SU-DHL-6 (cell line): ENCODE measurements around the gene SLC16A3.

ENCODE experiments used
- H2AFZ ChIP-seq: fragments of 200-600 bp; sonication (generic); 2 replicates; pipeline ENCODE4 v1.6.1; 2014; ENCODE audit warnings: low read depth, mild to moderate bottlenecking, moderate library complexity, mixed read lengths, antibody characterized with exemption, low read length; ENCODE audit not compliant: severe bottlenecking
- H3F3A ChIP-seq: fragments of 200-600 bp; shearing (Covaris generic); 2 replicates; pipeline ENCODE4 v1.6.0; 2016; ENCODE audit warnings: antibody characterized with exemption, mild to moderate bottlenecking; ENCODE audit not compliant: insufficient read depth
- H3K27ac ChIP-seq: fragments of 200-600 bp; sonication (generic); 2 replicates; pipeline ENCODE4 v1.5.1; 2016; ENCODE audit warnings: low read depth, mild to moderate bottlenecking, low read length, moderate library complexity, mixed read lengths
- H3K27me3 ChIP-seq: fragments of 200-600 bp; sonication (generic), shearing (Covaris generic); 2 replicates; pipeline ENCODE4 v1.6.0; 2014; ENCODE audit warnings: mild to moderate bottlenecking, low read length
- H3K36me3 ChIP-seq: fragments of 200-600 bp; sonication (generic); 2 replicates; pipeline ENCODE4 v1.6.1; 2014; ENCODE audit warnings: mild to moderate bottlenecking, low read length, mixed read lengths
- H3K4me2 ChIP-seq: fragments of 300-600, 200-600 bp; shearing (Covaris generic), sonication (generic); 2 replicates; pipeline ENCODE4 v1.6.0; 2014; ENCODE audit warnings: low read length, low read depth, mild to moderate bottlenecking; ENCODE audit not compliant: poor library complexity, severe bottlenecking
- H3K4me3 ChIP-seq: fragments of 200-600 bp; sonication (generic); 2 replicates; pipeline ENCODE4 v1.5.1; 2014; ENCODE audit warnings: antibody characterized with exemption, low read length, mild to moderate bottlenecking, mixed read lengths; ENCODE audit not compliant: insufficient read depth, poor library complexity, severe bottlenecking
- H3K79me2 ChIP-seq: fragments of 200-600 bp; sonication (generic); 2 replicates; pipeline ENCODE4 v1.6.1; 2014; ENCODE audit warnings: mild to moderate bottlenecking, low read length, moderate library complexity; ENCODE audit not compliant: insufficient read depth
- H3K9ac ChIP-seq: fragments of 200-600 bp; sonication (generic); 2 replicates; pipeline ENCODE4 v1.7.0; 2014; ENCODE audit warnings: mild to moderate bottlenecking, low read length
- H3K9me2 ChIP-seq: fragments of 200-600 bp; sonication (generic); replicated peaks from 2 replicates; pipeline ENCODE4 v1.6.1; 2014; ENCODE audit warnings: low read length; ENCODE audit not compliant: insufficient read depth
- H3K9me3 ChIP-seq: fragments of 200-600 bp; sonication (generic); 2 replicates; pipeline ENCODE4 v1.6.1; 2014; ENCODE audit warnings: low read length, mixed read lengths; ENCODE audit not compliant: insufficient read depth
- H4K20me1 ChIP-seq: fragments of 200-600 bp; sonication (generic); 2 replicates; pipeline ENCODE4 v1.6.1; 2014; ENCODE audit warnings: low read depth, mild to moderate bottlenecking, antibody characterized with exemption, low read length, moderate library complexity, mixed read lengths
- EZH2phosphoT487 ChIP-seq: fragments of 200-600 bp; sonication (generic), shearing (Covaris generic); conservative IDR thresholded peaks from 2 replicates; pipeline ENCODE4 v1.6.1; 2018; ENCODE audit warnings: mild to moderate bottlenecking, antibody characterized with exemption, low read length, moderate library complexity, mixed read lengths
- TF ChIP-seq, protein P1 (sequence below): fragments of 200-600 bp; sonication (generic); IDR thresholded peaks from one replicate; pipeline ENCODE4 v1.5.1; 2017; ENCODE audit warnings: antibody characterized with exemption, mild to moderate bottlenecking, low read length, moderate library complexity; ENCODE audit not compliant: insufficient read depth, poor library complexity, severe bottlenecking

The SLC16A3 gene

GRCh38 chr17:82217530-82218204, 11.2 kb upstream of the SLC16A3 start:
- H3K36me3 ChIP-seq: no peaks in the 10 kb centered on the region
- no peak overlapping the region for H3K27ac ChIP-seq
- no peak overlapping the region for H2AFZ ChIP-seq
- TF ChIP-seq, protein P1, sequence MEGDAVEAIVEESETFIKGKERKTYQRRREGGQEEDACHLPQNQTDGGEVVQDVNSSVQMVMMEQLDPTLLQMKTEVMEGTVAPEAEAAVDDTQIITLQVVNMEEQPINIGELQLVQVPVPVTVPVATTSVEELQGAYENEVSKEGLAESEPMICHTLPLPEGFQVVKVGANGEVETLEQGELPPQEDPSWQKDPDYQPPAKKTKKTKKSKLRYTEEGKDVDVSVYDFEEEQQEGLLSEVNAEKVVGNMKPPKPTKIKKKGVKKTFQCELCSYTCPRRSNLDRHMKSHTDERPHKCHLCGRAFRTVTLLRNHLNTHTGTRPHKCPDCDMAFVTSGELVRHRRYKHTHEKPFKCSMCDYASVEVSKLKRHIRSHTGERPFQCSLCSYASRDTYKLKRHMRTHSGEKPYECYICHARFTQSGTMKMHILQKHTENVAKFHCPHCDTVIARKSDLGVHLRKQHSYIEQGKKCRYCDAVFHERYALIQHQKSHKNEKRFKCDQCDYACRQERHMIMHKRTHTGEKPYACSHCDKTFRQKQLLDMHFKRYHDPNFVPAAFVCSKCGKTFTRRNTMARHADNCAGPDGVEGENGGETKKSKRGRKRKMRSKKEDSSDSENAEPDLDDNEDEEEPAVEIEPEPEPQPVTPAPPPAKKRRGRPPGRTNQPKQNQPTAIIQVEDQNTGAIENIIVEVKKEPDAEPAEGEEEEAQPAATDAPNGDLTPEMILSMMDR: no peak
- TF ChIP-seq EZH2phosphoT487: no peak
- no peaks in the 10 kb centered on the region for H3K79me2 ChIP-seq
- H3K9ac ChIP-seq: no peak overlapping the region
- H3K4me2 ChIP-seq: no peak overlapping the region
- no peaks in the 10 kb centered on the region for H3K9me2 ChIP-seq
- no peak overlapping the region for H3K4me3 ChIP-seq
- H4K20me1 ChIP-seq: no peaks in the 10 kb centered on the region
- 0 out of 2 replicates have a peak, but pooled peaks cover 3% of the 10 kb centered on the region for H3F3A ChIP-seq
- no peaks in the 10 kb centered on the region for H3K27me3 ChIP-seq
- no peaks in the 10 kb centered on the region for H3K9me3 ChIP-seq

DNA sequence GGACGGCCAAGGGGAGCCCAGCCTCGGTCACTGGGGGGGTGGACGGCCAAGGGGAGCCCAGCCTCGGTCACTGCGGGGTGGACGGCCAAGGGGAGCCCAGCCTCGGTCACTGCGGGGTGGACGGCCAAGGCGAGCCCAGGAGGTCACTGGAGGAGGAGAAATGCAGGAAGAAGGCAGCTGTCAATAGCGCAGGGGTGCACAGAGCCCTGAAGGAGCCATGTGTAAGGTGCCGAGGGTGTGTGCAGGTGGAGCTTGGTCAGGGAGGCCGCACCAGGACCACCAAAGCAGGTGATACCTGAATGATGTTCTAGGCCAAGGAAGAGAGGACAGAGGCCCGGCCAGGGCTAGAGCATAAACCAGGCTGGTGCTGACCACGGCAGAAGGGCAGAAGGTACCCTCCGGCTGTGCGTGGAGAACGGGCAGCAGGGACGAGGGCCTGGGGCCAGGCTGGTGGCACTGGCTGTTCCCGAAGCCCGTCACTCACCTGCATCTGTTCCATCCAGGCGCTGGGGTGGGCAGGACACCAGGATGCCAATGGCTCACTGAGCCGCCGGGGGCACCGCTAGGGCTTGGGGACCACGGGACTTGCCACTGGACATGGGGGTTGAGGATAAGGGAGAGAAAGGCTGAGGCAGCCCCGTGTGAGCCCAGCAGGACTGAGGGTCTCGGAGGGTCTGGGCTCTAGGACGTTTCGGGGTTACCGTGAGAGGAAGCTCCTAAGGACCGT, 10.3 kb upstream of the SLC16A3 start:
- Histone ChIP-seq H4K20me1 (no peaks in the 10 kb centered on the region), H3K36me3 (no peaks in the 10 kb centered on the region), H3K27ac (no peak overlapping the region), H2AFZ (no peak overlapping the region), H3K9ac (no peak overlapping the region), H3K9me2 (no peaks in the 10 kb centered on the region), H3K4me2 (no peak overlapping the region), H3K9me3 (no peaks in the 10 kb centered on the region), H3K27me3 (no peaks in the 10 kb centered on the region), H3F3A (0 out of 2 replicates have a peak, but pooled peaks cover 3% of the 10 kb centered on the region), H3K79me2 (no peaks in the 10 kb centered on the region), H3K4me3 (no peak overlapping the region)
- TF ChIP-seq, protein P1: no peak
- TF ChIP-seq EZH2phosphoT487: no peak

DNA sequence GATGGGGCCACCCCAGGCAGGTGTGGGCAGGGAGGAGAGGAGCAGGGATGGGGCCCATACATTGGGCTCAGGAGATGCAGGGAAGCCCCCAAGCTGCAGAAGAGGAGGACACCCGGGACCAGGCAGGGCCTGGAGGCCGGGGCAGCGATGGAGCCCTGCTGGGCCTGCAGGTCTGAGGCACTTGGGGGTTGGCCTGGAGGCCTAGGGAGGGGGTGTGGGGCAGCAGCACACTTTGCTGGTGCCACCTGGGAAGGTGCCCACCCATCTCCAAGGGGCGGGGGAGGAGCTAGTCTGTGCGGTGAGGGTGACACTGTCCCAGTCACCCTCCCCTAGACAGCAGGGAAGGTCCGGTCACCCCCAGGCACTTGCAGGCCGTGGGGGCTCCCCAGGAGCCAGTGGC, 9.8 kb upstream of the SLC16A3 start:
- Histone ChIP-seq H3K36me3 (no peaks in the 10 kb centered on the region), H4K20me1 (no peaks in the 10 kb centered on the region), H3K4me3 (no peak overlapping the region), H3K27me3 (no peaks in the 10 kb centered on the region), H3K9ac (no peak overlapping the region), H3K4me2 (no peak overlapping the region), H3K27ac (no peak overlapping the region), H3K79me2 (no peaks in the 10 kb centered on the region), H3K9me2 (no peaks in the 10 kb centered on the region), H3K9me3 (no peaks in the 10 kb centered on the region), H2AFZ (no peak overlapping the region), H3F3A (0 out of 2 replicates have a peak, but pooled peaks cover 3% of the 10 kb centered on the region)
- TF ChIP-seq EZH2phosphoT487: no peak
- TF ChIP-seq, protein P1: no peak
